Mesenchymal stem cell (in vitro differentiated cells and primary cell): ENCODE data around the gene DIPK1B.

Experiments
- DNase-seq: peaks from one replicate; pipeline ENCODE4 v3.0.0-alpha.2; 2013
- H2AFZ ChIP-seq: one replicate; pipeline ENCODE4 v1.6.1; 2013; ENCODE audit warnings: low read depth, mild to moderate bottlenecking, control low read depth, inconsistent platforms, low read length, moderate library complexity
- H2AK5ac ChIP-seq: 2 replicates; pipeline ENCODE4 v1.6.1; 2013; ENCODE audit warnings: low read length, moderate library complexity, mild to moderate bottlenecking, inconsistent platforms; ENCODE audit not compliant: severe bottlenecking
- H2BK120ac ChIP-seq: one replicate; pipeline ENCODE4 v1.6.1; 2013; ENCODE audit warnings: low read depth, mild to moderate bottlenecking, inconsistent platforms, low read length, moderate library complexity
- H2BK12ac ChIP-seq, 2 experiments: one replicate each; pipeline ENCODE4 v1.6.1; 2013; ENCODE audit warnings: inconsistent platforms in 2 of 2, low read length in 2 of 2, mild to moderate bottlenecking in 2 of 2, moderate library complexity in 2 of 2, control low read depth in 1 of 2
- H2BK15ac ChIP-seq: one replicate; pipeline ENCODE4 v1.6.1; 2013; ENCODE audit warnings: mild to moderate bottlenecking, low read depth, inconsistent platforms; ENCODE audit not compliant: poor library complexity, severe bottlenecking
- H2BK5ac ChIP-seq: 2 replicates; pipeline ENCODE4 v1.6.1; 2013; ENCODE audit warnings: low read depth, mild to moderate bottlenecking, low read length, control low read depth, inconsistent platforms; ENCODE audit not compliant: poor library complexity, severe bottlenecking
- H3K14ac ChIP-seq, 2 experiments: one replicate each; pipeline ENCODE4 v1.6.1; 2013; ENCODE audit warnings: inconsistent platforms in 2 of 2, low read length in 2 of 2, control low read depth in 1 of 2, mild to moderate bottlenecking in 1 of 2, moderate library complexity in 1 of 2
- H3K18ac ChIP-seq, 2 experiments: one replicate each; pipeline ENCODE4 v1.6.1; 2013; ENCODE audit warnings: inconsistent platforms in 2 of 2, low read length in 2 of 2, control low read depth in 1 of 2, low read depth in 1 of 2, mild to moderate bottlenecking in 1 of 2
- H3K23ac ChIP-seq, 2 experiments: one replicate each; pipeline ENCODE4 v1.6.1; 2013; ENCODE audit warnings: inconsistent platforms in 2 of 2, low read length in 2 of 2, mild to moderate bottlenecking in 2 of 2, moderate library complexity in 2 of 2, control low read depth in 1 of 2
- H3K27ac ChIP-seq: 2 replicates; pipeline ENCODE4 v1.5.1; 2013; ENCODE audit warnings: mild to moderate bottlenecking, moderate library complexity, low read length, control low read depth, inconsistent platforms; ENCODE audit not compliant: poor library complexity, severe bottlenecking
- H3K27me3 ChIP-seq, 2 experiments: 2 replicates each; pipeline versions ENCODE4 v1.6.1 to v1.7.0; 2013; ENCODE audit warnings: low read length in 2 of 2, mild to moderate bottlenecking in 2 of 2, moderate library complexity in 2 of 2, control low read depth in 1 of 2, inconsistent platforms in 1 of 2; ENCODE audit not compliant: control insufficient read depth in 1 of 2, insufficient read depth in 1 of 2
- H3K36me3 ChIP-seq, 2 experiments: 2 replicates each; pipeline versions ENCODE4 v1.6.1 to v1.7.0; 2013; ENCODE audit warnings: low read length in 2 of 2, control low read depth in 1 of 2, inconsistent platforms in 1 of 2, low read depth in 1 of 2, mild to moderate bottlenecking in 1 of 2; ENCODE audit not compliant: insufficient read depth in 2 of 2, control insufficient read depth in 1 of 2
- H3K4ac ChIP-seq, 2 experiments: one replicate each; pipeline ENCODE4 v1.6.1; 2013; ENCODE audit warnings: inconsistent platforms in 2 of 2, low read length in 2 of 2, mild to moderate bottlenecking in 2 of 2, moderate library complexity in 2 of 2, control low read depth in 1 of 2, low read depth in 1 of 2
- H3K4me1 ChIP-seq: 2 replicates; pipeline ENCODE4 v1.6.1; 2013; ENCODE audit warnings: low read depth, low read length, control low read depth; ENCODE audit not compliant: control insufficient read depth, insufficient read depth
- H3K4me2 ChIP-seq: 2 replicates; pipeline ENCODE4 v1.6.1; 2013; ENCODE audit warnings: low read length, mild to moderate bottlenecking, inconsistent platforms; ENCODE audit not compliant: poor library complexity, severe bottlenecking
- H3K4me3 ChIP-seq, 2 experiments: 2 replicates each; pipeline versions ENCODE4 v1.5.1 to v1.7.0; 2013; ENCODE audit warnings: low read length in 2 of 2, mild to moderate bottlenecking in 2 of 2, control low read depth in 1 of 2, low read depth in 1 of 2; ENCODE audit not compliant: insufficient read depth in 1 of 2
- H3K79me1 ChIP-seq: replicated peaks from 2 replicates; pipeline ENCODE4 v1.6.1; 2013; ENCODE audit warnings: mild to moderate bottlenecking, control low read depth, low read length, inconsistent platforms; ENCODE audit not compliant: poor library complexity, severe bottlenecking
- H3K9ac ChIP-seq: 2 replicates; pipeline ENCODE4 v1.7.0; 2013; ENCODE audit warnings: mild to moderate bottlenecking, low read length, moderate library complexity
- H3K9me3 ChIP-seq: 2 replicates; pipeline ENCODE4 v1.7.0; 2013; ENCODE audit warnings: mild to moderate bottlenecking, low read length; ENCODE audit not compliant: control insufficient read depth
- H4K8ac ChIP-seq: one replicate; pipeline ENCODE4 v1.6.1; 2013; ENCODE audit warnings: inconsistent platforms, mild to moderate bottlenecking, low read length, moderate library complexity
- H4K91ac ChIP-seq: one replicate; pipeline ENCODE4 v1.6.1; 2013; ENCODE audit warnings: mild to moderate bottlenecking, low read length, inconsistent platforms
- WGBS: methylation state at CpG from one replicate; pipeline ENCODE4 v1.1.7; 2013; ENCODE audit warnings: mixed read lengths; 5-methylcytosine and 5-hydroxymethylcytosine counted together

Gene DIPK1B

GRCh38 chr9:136734837-136735496 lies 22.6 kb downstream of the DIPK1B start:
- Histone ChIP-seq H3K4me1 (no peaks in the 10 kb centered on the region), H3K79me1 (peaks cover 2% of the 10 kb centered on the region), H2BK12ac (no peak overlapping the region), H2AFZ (no peak overlapping the region), H3K27me3 (peaks cover 24 to 28% of the 10 kb centered on the region in 2 experiments), H2AK5ac (no peak overlapping the region), H2BK5ac (no peak overlapping the region), H2BK120ac (no peak overlapping the region), H3K4me2 (no peak overlapping the region), H4K91ac (no peak overlapping the region), H3K27ac (no peak overlapping the region), H3K18ac (no peak overlapping the region), H3K36me3 (peaks cover 0 to 3% of the 10 kb centered on the region in 2 experiments), H4K8ac (no peak overlapping the region), H3K9ac (no peak overlapping the region), H2BK15ac (no peak overlapping the region), H3K23ac (no peak overlapping the region), H3K4ac (no peak overlapping the region), H3K9me3 (no peaks in the 10 kb centered on the region), H3K4me3 (no peak overlapping the region), H3K14ac (no peak overlapping the region)
- DNase-seq = no peak
- WGBS = 80% methylated on average over 12 of the region's 12 CpGs

DNA sequence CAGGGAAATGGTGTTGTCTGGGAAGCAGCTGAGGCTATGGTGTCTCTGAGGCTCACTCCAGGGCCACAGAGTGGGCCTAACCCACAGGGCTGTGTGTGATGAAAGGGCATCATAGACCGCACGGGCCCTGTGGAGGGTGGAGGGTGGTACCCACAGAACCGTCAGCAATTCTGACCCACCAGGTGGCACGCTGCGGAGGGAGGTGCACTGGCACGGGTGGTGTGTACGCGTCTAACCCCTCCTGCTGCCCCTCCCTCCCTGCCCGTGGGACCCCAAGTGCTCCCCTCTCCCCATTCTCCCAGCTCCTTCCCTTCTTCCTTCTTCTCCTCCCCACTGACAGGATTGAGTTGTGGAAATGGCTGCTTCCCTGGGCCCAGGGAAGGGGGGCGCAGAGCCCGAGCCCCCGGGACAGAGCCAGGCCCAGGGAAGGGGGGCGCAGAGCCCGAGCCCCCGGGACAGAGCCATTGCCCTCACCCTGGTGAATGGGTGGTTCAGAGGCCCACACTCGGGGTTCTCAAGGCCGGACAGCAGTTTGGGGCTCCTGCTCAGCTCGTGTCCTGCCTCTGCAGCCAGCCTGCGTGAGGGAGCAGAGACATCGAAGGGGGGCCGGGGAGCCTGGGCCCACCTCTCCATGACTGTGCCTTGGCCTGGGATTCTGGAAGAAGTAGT lies 23.6 kb downstream of the DIPK1B start:
- Histone ChIP-seq H3K4ac (no peak overlapping the region), H3K14ac (no peak overlapping the region), H3K18ac (no peak overlapping the region), H2BK5ac (no peak overlapping the region), H3K79me1 (no peaks in the 10 kb centered on the region), H3K36me3 (peaks cover 0 to 3% of the 10 kb centered on the region in 2 experiments), H4K8ac (no peak overlapping the region), H3K27ac (no peak overlapping the region), H3K4me1 (no peaks in the 10 kb centered on the region), H2AK5ac (no peak overlapping the region), H3K9me3 (no peaks in the 10 kb centered on the region), H3K4me2 (no peak overlapping the region), H4K91ac (no peak overlapping the region), H3K27me3 (peaks cover 32 to 38% of the 10 kb centered on the region in 2 experiments), H2BK120ac (no peak overlapping the region), H3K9ac (no peak overlapping the region), H2AFZ (no peak overlapping the region), H2BK12ac (no peak overlapping the region), H2BK15ac (no peak overlapping the region), H3K23ac (no peak overlapping the region), H3K4me3 (no peak overlapping the region)
- 93% methylated on average over 18 of the region's 21 CpGs for WGBS
- no peak for DNase-seq

DNA sequence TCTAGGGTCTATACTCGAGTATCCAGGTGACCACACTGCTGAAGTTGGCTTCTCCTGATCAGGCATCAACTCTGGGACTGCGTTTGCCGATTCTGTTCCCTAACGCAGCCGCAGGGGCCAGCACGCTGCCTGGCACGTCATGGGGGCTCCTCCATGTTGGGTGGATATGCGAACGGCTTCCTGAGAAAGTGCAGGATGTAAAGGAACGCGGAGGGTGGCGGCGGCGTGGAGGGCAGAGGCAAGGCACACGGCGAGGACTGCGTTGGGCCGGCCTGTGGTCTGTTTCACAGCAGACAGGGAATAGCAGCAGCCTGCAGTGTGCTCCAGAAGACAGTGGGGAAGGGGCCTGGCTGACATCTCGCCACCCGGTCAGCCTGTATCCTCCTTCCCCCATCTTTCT lies 26.6 kb downstream of the DIPK1B start:
- Histone ChIP-seq H3K9me3 (no peaks in the 10 kb centered on the region), H3K23ac (no peak overlapping the region), H2BK5ac (no peak overlapping the region), H3K14ac (no peak overlapping the region), H3K9ac (no peak overlapping the region), H3K4me3 (peak overlapping the region in 1 of 2 experiments; percentile 25), H2BK15ac (no peak overlapping the region), H2AFZ (no peak overlapping the region), H4K91ac (no peak overlapping the region), H3K27me3 (peaks cover 56 to 68% of the 10 kb centered on the region in 2 experiments), H3K79me1 (no peaks in the 10 kb centered on the region), H2BK12ac (no peak overlapping the region), H2AK5ac (no peak overlapping the region), H3K4ac (no peak overlapping the region), H4K8ac (peak overlapping the region; percentile 42), H3K36me3 (no peaks in the 10 kb centered on the region), H3K4me2 (no peak overlapping the region), H2BK120ac (no peak overlapping the region), H3K4me1 (peaks cover 2% of the 10 kb centered on the region), H3K18ac (no peak overlapping the region), H3K27ac (no peak overlapping the region)
- no peak for DNase-seq
- 94% methylated on average over 20 of the region's 20 CpGs for whole genome bisulfite sequencing

GRCh38 chr9:136739509-136739908 lies 27.1 kb downstream of the DIPK1B start:
- H2BK12ac ChIP-seq = no peak overlapping the region
- no peak overlapping the region for H3K9ac ChIP-seq
- peaks cover 2% of the 10 kb centered on the region for H3K4me1 ChIP-seq
- no peak overlapping the region for H3K27ac ChIP-seq
- no peak overlapping the region for H3K18ac ChIP-seq
- no peaks in the 10 kb centered on the region for H3K9me3 ChIP-seq
- H4K91ac ChIP-seq = no peak overlapping the region
- no peak overlapping the region for H3K23ac ChIP-seq
- no peaks in the 10 kb centered on the region for H3K79me1 ChIP-seq
- H3K14ac ChIP-seq = no peak overlapping the region
- no peaks in the 10 kb centered on the region for H3K36me3 ChIP-seq
- H2AK5ac ChIP-seq = no peak overlapping the region
- no peak overlapping the region for H2BK120ac ChIP-seq
- no peak overlapping the region for H2AFZ ChIP-seq
- H2BK5ac ChIP-seq = no peak overlapping the region
- H4K8ac ChIP-seq = no peak overlapping the region
- H3K4ac ChIP-seq = no peak overlapping the region
- no peak overlapping the region for H3K4me2 ChIP-seq
- 90% methylated on average over 23 of the region's 23 CpGs for WGBS
- H3K4me3 ChIP-seq = no peak overlapping the region
- DNase-seq = no peak
- H3K27me3 ChIP-seq = peaks cover 62 to 73% of the 10 kb centered on the region in 2 experiments
- H2BK15ac ChIP-seq = no peak overlapping the region
